MM.1S (cell line): ENCODE measurements around the gene FAM53C.
"Not testable (repeated sequence)": the region's sequence is repeated elsewhere in the genome, so short reads cannot be mapped to it uniquely, and the experiment has no call there.

Experiments
- DNase-seq: peaks from one replicate; pipeline ENCODE4 v3.0.0-alpha.2; 2015
- H2AFZ ChIP-seq: fragments of 300-600 bp; sonication (generic); 2 replicates; pipeline ENCODE4 v1.6.0; 2016; ENCODE audit warnings: antibody characterized with exemption, low read length
- H3F3A ChIP-seq: fragments of 300-600 bp; sonication (generic); 2 replicates; pipeline ENCODE4 v1.6.1; 2016; ENCODE audit warnings: mild to moderate bottlenecking, antibody characterized with exemption, low read length, moderate library complexity, mixed read lengths; ENCODE audit not compliant: insufficient read depth
- H3K27ac ChIP-seq: fragments of 300-600 bp; sonication (generic); 2 replicates; pipeline ENCODE4 v1.5.1; 2016; ENCODE audit warnings: mild to moderate bottlenecking, low read length
- H3K27me3 ChIP-seq: fragments of 300-600 bp; sonication (generic); replicated peaks from 2 replicates; pipeline ENCODE4 v1.6.0; 2016; ENCODE audit warnings: low read length; ENCODE audit not compliant: insufficient read depth
- H3K36me3 ChIP-seq: fragments of 300-600 bp; sonication (generic); replicated peaks from 2 replicates; pipeline ENCODE4 v1.6.1; 2016; ENCODE audit warnings: mild to moderate bottlenecking, low read length, mixed read lengths; ENCODE audit not compliant: insufficient read depth
- H3K4me1 ChIP-seq: fragments of 300-600 bp; sonication (generic); 2 replicates; pipeline ENCODE4 v1.6.1; 2016; ENCODE audit warnings: low read length, mixed read lengths
- H3K4me2 ChIP-seq: fragments of 300-600 bp; sonication (generic); 2 replicates; pipeline ENCODE4 v1.6.0; 2016; ENCODE audit warnings: low read depth, low read length
- H3K4me3 ChIP-seq: fragments of 300-600 bp; sonication (generic); 2 replicates; pipeline ENCODE4 v1.5.1; 2016; ENCODE audit warnings: low read length, mixed read lengths
- H3K79me2 ChIP-seq: fragments of 300-600 bp; sonication (generic); 2 replicates; pipeline ENCODE4 v1.6.1; 2016; ENCODE audit warnings: mixed run types, low read length, mixed read lengths
- H3K9ac ChIP-seq: fragments of 300-600 bp; sonication (generic); 2 replicates; pipeline ENCODE4 v1.6.1; 2016; ENCODE audit warnings: low read length, mixed read lengths
- H3K9me2 ChIP-seq: fragments of 300-600 bp; sonication (generic); replicated peaks from 2 replicates; pipeline ENCODE4 v1.6.1; 2016; ENCODE audit warnings: mild to moderate bottlenecking, low read length, mixed read lengths; ENCODE audit not compliant: insufficient read depth
- H3K9me3 ChIP-seq: fragments of 300-600 bp; sonication (generic); replicated peaks from 2 replicates; pipeline ENCODE4 v1.6.1; 2016; ENCODE audit warnings: mild to moderate bottlenecking, low read length, mixed read lengths; ENCODE audit not compliant: insufficient read depth
- H4K20me1 ChIP-seq: fragments of 300-600 bp; sonication (generic); 2 replicates; pipeline ENCODE4 v1.6.1; 2016; ENCODE audit warnings: mild to moderate bottlenecking, low read length, moderate library complexity, mixed read lengths; ENCODE audit not compliant: insufficient read depth
- EZH2 ChIP-seq: fragments of 300-600 bp; sonication (generic); optimal IDR thresholded peaks from 2 replicates; pipeline ENCODE3; 2017; ENCODE audit warnings: low read depth, mild to moderate bottlenecking, antibody characterized with exemption, low read length, mixed read lengths
- EZH2phosphoT487 ChIP-seq: fragments of 300-600 bp; sonication (generic); IDR thresholded peaks from 2 replicates; pipeline ENCODE4 v1.6.1; 2018; ENCODE audit warnings: antibody characterized with exemption, low read length
- TF ChIP-seq, protein P1 (sequence below): fragments of 300-600 bp; sonication (generic); IDR thresholded peaks from 2 replicates; pipeline ENCODE4 v1.5.1; 2016; ENCODE audit warnings: antibody characterized with exemption, low read length, mixed read lengths

Gene FAM53C

DNA sequence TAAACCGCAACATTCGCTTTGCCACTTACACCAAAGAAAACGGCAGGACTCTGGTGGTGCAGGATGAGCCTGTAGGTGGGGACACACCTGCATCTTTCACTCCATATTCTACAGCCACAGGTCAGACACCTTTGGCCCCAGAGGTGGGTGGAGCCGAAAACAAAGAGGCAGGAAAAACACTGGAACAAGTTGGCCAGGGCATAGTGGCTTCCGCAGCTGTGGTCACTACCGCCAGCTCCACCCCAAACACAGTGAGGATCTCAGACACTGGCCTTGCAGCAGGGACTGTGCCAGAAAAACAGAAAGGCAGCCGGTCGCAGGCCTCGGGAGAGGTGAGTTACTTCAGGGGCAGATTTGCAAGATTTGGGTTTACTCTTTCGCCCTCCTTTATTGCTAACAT lies 48.2 kb downstream of the FAM53C start:
- Histone ChIP-seq H3K27me3 (no peaks in the 10 kb centered on the region), H3K9me3 (no peaks in the 10 kb centered on the region), H3K36me3 (peaks cover 4% of the 10 kb centered on the region; the same call in 1 of the 2 replicates), H3K4me3 (no peak overlapping the region), H3F3A (no peaks in the 10 kb centered on the region), H3K79me2 (no peaks in the 10 kb centered on the region), H3K4me2 (no peak overlapping the region), H3K4me1 (no peaks in the 10 kb centered on the region), H3K27ac (no peak overlapping the region), H3K9ac (no peak overlapping the region), H4K20me1 (no peaks in the 10 kb centered on the region), H2AFZ (no peak overlapping the region), H3K9me2 (no peaks in the 10 kb centered on the region)
- no peak for TF ChIP-seq EZH2phosphoT487
- TF ChIP-seq, protein P1, sequence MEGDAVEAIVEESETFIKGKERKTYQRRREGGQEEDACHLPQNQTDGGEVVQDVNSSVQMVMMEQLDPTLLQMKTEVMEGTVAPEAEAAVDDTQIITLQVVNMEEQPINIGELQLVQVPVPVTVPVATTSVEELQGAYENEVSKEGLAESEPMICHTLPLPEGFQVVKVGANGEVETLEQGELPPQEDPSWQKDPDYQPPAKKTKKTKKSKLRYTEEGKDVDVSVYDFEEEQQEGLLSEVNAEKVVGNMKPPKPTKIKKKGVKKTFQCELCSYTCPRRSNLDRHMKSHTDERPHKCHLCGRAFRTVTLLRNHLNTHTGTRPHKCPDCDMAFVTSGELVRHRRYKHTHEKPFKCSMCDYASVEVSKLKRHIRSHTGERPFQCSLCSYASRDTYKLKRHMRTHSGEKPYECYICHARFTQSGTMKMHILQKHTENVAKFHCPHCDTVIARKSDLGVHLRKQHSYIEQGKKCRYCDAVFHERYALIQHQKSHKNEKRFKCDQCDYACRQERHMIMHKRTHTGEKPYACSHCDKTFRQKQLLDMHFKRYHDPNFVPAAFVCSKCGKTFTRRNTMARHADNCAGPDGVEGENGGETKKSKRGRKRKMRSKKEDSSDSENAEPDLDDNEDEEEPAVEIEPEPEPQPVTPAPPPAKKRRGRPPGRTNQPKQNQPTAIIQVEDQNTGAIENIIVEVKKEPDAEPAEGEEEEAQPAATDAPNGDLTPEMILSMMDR, result no peak
- no peak for TF ChIP-seq EZH2
- no peak for DNase-seq

DNA sequence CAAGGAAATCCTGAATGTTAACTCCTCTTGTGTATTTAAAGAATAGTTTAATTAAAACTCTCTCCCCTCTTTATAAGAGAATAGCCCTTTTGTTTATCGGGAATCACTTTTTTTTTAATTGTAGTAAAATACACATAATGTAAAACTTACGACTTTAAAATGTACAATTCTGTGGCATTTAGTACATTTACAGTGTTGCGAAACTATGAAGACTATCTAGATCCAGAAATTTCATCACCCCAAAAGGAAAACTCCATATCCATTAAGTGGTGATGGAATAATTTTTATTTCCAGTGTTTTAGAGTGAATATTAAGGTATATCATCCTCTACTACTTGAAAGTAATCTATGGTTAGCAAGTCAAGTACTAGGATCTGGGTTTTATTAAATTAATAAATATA lies 51.3 kb downstream of the FAM53C start:
- peaks cover 9% of the 10 kb centered on the region; the same call in 1 of the 2 replicates for H3K36me3 ChIP-seq
- no peak for DNase-seq
- TF ChIP-seq, protein P1, result no peak
- TF ChIP-seq EZH2phosphoT487 (no peak), EZH2 (no peak)
- H4K20me1 ChIP-seq, result no peaks in the 10 kb centered on the region
- no peaks in the 10 kb centered on the region for H3F3A ChIP-seq
- no peaks in the 10 kb centered on the region for H3K4me1 ChIP-seq
- no peaks in the 10 kb centered on the region for H3K27me3 ChIP-seq
- no peaks in the 10 kb centered on the region for H3K9me3 ChIP-seq
- no peak overlapping the region for H3K9ac ChIP-seq
- no peak overlapping the region for H3K4me2 ChIP-seq
- H3K4me3 ChIP-seq, result no peak overlapping the region
- no peaks in the 10 kb centered on the region for H3K79me2 ChIP-seq
- no peak overlapping the region for H3K27ac ChIP-seq
- H3K9me2 ChIP-seq, result no peaks in the 10 kb centered on the region
- no peak overlapping the region for H2AFZ ChIP-seq

DNA sequence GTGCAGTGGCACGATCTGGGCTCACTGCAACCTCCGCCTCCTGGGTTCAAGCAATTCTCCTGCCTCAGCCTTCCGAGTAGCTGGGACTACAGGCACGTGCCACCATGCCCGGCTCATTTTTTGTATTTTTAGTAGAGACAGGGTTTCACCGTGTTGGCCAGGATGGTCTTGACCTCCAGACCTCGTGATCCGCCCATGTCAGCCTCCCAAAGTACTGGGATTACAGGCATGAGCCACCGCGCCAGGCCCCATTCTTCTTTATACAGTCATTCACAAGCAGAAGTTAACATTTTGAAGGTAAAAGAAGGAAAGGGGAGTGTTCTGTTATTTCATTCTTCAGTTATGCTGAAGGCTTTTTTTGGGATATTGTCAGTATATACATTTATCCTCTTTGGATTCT lies 51.8 kb downstream of the FAM53C start:
- not testable (repeated sequence) for H3K9ac ChIP-seq, H3K4me3 ChIP-seq, H3K27me3 ChIP-seq, H3K4me1 ChIP-seq, H3F3A ChIP-seq, H3K27ac ChIP-seq, DNase-seq, H3K9me2 ChIP-seq, H2AFZ ChIP-seq, H3K4me2 ChIP-seq, H4K20me1 ChIP-seq, H3K79me2 ChIP-seq, H3K36me3 ChIP-seq, H3K9me3 ChIP-seq

DNA sequence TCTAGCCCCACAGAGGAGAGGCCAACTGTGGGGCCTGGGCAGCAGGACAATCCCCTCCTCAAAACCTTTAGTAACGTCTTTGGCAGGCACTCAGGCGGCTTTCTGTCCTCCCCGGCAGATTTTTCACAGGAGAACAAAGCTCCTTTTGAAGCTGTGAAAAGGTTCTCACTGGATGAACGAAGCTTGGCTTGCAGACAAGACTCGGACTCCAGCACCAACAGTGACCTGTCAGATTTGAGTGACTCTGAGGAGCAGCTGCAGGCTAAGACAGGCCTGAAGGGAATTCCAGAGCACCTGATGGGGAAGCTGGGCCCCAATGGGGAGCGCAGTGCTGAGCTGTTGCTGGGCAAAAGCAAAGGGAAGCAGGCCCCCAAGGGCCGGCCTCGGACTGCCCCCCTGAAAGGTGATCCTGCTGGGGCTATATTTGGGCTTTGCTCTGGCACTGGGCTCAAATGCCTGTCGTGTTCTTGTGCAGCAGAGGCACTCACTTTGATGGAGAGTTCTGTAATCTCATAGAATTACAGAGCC lies 53.9 kb downstream of the FAM53C start:
- H3K36me3 ChIP-seq, result 0 out of 2 replicates have a peak, but pooled peaks cover 5% of the 10 kb centered on the region
- DNase-seq, result no peak
- no peak overlapping the region for H3K9ac ChIP-seq
- no peak overlapping the region for H3K4me2 ChIP-seq
- no peaks in the 10 kb centered on the region for H4K20me1 ChIP-seq
- no peak overlapping the region for H3K4me3 ChIP-seq
- H3F3A ChIP-seq, result no peaks in the 10 kb centered on the region
- H3K27me3 ChIP-seq, result no peaks in the 10 kb centered on the region
- H3K9me3 ChIP-seq, result no peaks in the 10 kb centered on the region
- H3K27ac ChIP-seq, result no peak overlapping the region
- no peaks in the 10 kb centered on the region for H3K9me2 ChIP-seq
- no peaks in the 10 kb centered on the region for H3K4me1 ChIP-seq
- H3K79me2 ChIP-seq, result no peaks in the 10 kb centered on the region
- TF ChIP-seq, protein P1, result no peak
- TF ChIP-seq EZH2phosphoT487, result no peak
- TF ChIP-seq EZH2, result no peak
- no peak overlapping the region for H2AFZ ChIP-seq
